ENCODE data around the gene APOBEC3C. TPM values are rescaled to one million over a fixed set of nuclear protein-coding genes. Genes with fewer than 3 reads are reported as not detected.
"Not testable (repeated sequence)": the region's sequence is repeated elsewhere in the genome, so short reads cannot be mapped to it uniquely, and the experiment has no call there.

The APOBEC3C gene
- total and polyA plus RNA-seq, 2 experiments from 2014 or later, result 6.6 to 104 TPM

GRCh38 chr22:39016592-39016991 lies 2.5 kb downstream of the APOBEC3C start:
- Histone ChIP-seq H4K20me1 (ENCODE audit: insufficient read depth) (no peaks in the 10 kb centered on the region), H3F3A (ENCODE audit: insufficient read depth) (peaks cover 9% of the 10 kb centered on the region; the same call in 1 of the 2 replicates), H3K36me3 (ENCODE audit: low read depth) (no peaks in the 10 kb centered on the region), H3K4me1 (ENCODE audit: insufficient read depth) (no peaks in the 10 kb centered on the region), H3K4me3 (no peak overlapping the region), H3K27me3 (replicated peaks; ENCODE audit: insufficient read depth) (no peaks in the 10 kb centered on the region), H3K9me3 (ENCODE audit: low read depth) (no peaks in the 10 kb centered on the region), H3K9me2 (ENCODE audit: insufficient read depth) (no peaks in the 10 kb centered on the region), H3K9ac (no peak overlapping the region), H3K4me2 (ENCODE audit: unreplicated experiment) (no peak overlapping the region), H3K79me2 (ENCODE audit: insufficient read depth) (peaks cover 23% of the 10 kb centered on the region), H3K27ac (no peak overlapping the region), H2AFZ (no peak overlapping the region)
- 96 to 97% methylated on average over 12 to 13 of the region's 13 CpGs for WGBS, 2 experiments (ENCODE audit: low coverage in 1 of 2, low lambda C conversion rate in 2 of 2, missing lambda C conversion rate in 2 of 2)
- in situ Hi-C loops (cut with MboI), result loop anchor here (10.0 to 25.0 kb wide), 2 partner anchors 108 to 296 kb away; partner anchors contain the start of gene RPL3
- TF ChIP-seq EZH2phosphoT487 (IDR thresholded peaks at IDR 0.05; ENCODE audit: insufficient read depth, low read depth), result no peak
- TF ChIP-seq EZH2 (IDR thresholded peaks at IDR 0.05; ENCODE audit: insufficient read depth, poor library complexity, severe bottlenecking), result no peak
- DNase-seq, result no peak

GRCh38 chr22:39017596-39018365 lies 3.7 kb downstream of the APOBEC3C start:
- H3K9me3 ChIP-seq (ENCODE audit: low read depth), result no peaks in the 10 kb centered on the region
- TF ChIP-seq EZH2 (IDR thresholded peaks at IDR 0.05; ENCODE audit: insufficient read depth, poor library complexity, severe bottlenecking) (no peak), EZH2phosphoT487 (IDR thresholded peaks at IDR 0.05; ENCODE audit: insufficient read depth, low read depth) (no peak)
- no peak overlapping the region for H3K9ac ChIP-seq
- H4K20me1 ChIP-seq (ENCODE audit: insufficient read depth), result no peaks in the 10 kb centered on the region
- no peak overlapping the region for H3K4me3 ChIP-seq
- no peaks in the 10 kb centered on the region for H3K9me2 ChIP-seq (ENCODE audit: insufficient read depth)
- no peak for DNase-seq
- no peaks in the 10 kb centered on the region for H3K27me3 ChIP-seq (replicated peaks; ENCODE audit: insufficient read depth)
- no peak overlapping the region for H2AFZ ChIP-seq
- 85 to 91% methylated on average over 17 to 18 of the region's 18 CpGs for WGBS, 2 experiments (ENCODE audit: low coverage in 1 of 2, low lambda C conversion rate in 2 of 2, missing lambda C conversion rate in 2 of 2)
- in situ Hi-C loops (cut with MboI), result loop anchor here (10.0 to 25.0 kb wide), 2 partner anchors 107 to 295 kb away; partner anchors contain the start of gene RPL3
- no peaks in the 10 kb centered on the region for H3K36me3 ChIP-seq (ENCODE audit: low read depth)
- peaks cover 23% of the 10 kb centered on the region for H3K79me2 ChIP-seq (ENCODE audit: insufficient read depth)
- peaks cover 9% of the 10 kb centered on the region; the same call in 1 of the 2 replicates for H3F3A ChIP-seq (ENCODE audit: insufficient read depth)
- no peak overlapping the region for H3K27ac ChIP-seq
- no peak overlapping the region for H3K4me2 ChIP-seq (ENCODE audit: unreplicated experiment)
- H3K4me1 ChIP-seq (ENCODE audit: insufficient read depth), result no peaks in the 10 kb centered on the region

- not testable (repeated sequence) for H2AFZ ChIP-seq; H3K4me2 ChIP-seq (ENCODE audit: unreplicated experiment); H3K9me3 ChIP-seq (ENCODE audit: low read depth); H3K27ac ChIP-seq; H3K4me3 ChIP-seq; H4K20me1 ChIP-seq (ENCODE audit: insufficient read depth); H3K9me2 ChIP-seq (ENCODE audit: insufficient read depth); H3K4me1 ChIP-seq (ENCODE audit: insufficient read depth); H3F3A ChIP-seq (ENCODE audit: insufficient read depth); H3K36me3 ChIP-seq (ENCODE audit: low read depth); H3K27me3 ChIP-seq (replicated peaks; ENCODE audit: insufficient read depth); DNase-seq
- H3K9ac ChIP-seq, result peak overlapping the region; percentile 75; the same call in 1 of the 2 replicates
- H3K79me2 ChIP-seq (ENCODE audit: insufficient read depth), result peaks cover 18% of the 10 kb centered on the region
- 47 to 51% methylated on average over 15 of the region's 15 CpGs for WGBS, 2 experiments (ENCODE audit: low coverage in 1 of 2, low lambda C conversion rate in 2 of 2, missing lambda C conversion rate in 2 of 2)
- in situ Hi-C loops (cut with MboI), result loop anchor here (25.0 kb wide), 1 partner anchor 292 kb away; the partner anchor contains the start of gene RPL3
Observed at GRCh38 chr22:39020021-39020651, 6.1 kb downstream of the APOBEC3C start.

GRCh38 chr22:39021552-39022250 lies 7.6 kb downstream of the APOBEC3C start:
- in situ Hi-C loops (cut with MboI), result loop anchor here (25.0 kb wide), 1 partner anchor 291 kb away; the partner anchor contains the start of gene RPL3
- no peaks in the 10 kb centered on the region for H3K36me3 ChIP-seq (ENCODE audit: low read depth)

More at GRCh38 chr22:39021552-39022250, 7.6 kb downstream of the APOBEC3C start:
- Histone ChIP-seq H3K4me1 (ENCODE audit: insufficient read depth) (no peaks in the 10 kb centered on the region), H3K27ac (no peak overlapping the region), H3K9me3 (ENCODE audit: low read depth) (no peaks in the 10 kb centered on the region), H3F3A (ENCODE audit: insufficient read depth) (peaks cover 9% of the 10 kb centered on the region; the same call in 1 of the 2 replicates), H4K20me1 (ENCODE audit: insufficient read depth) (no peaks in the 10 kb centered on the region), H3K9ac (peak overlapping the region; percentile 75), H3K27me3 (replicated peaks; ENCODE audit: insufficient read depth) (no peaks in the 10 kb centered on the region), H3K4me3 (peak overlapping the region; percentile 67), H2AFZ (peak overlapping the region; percentile 90), H3K4me2 (ENCODE audit: unreplicated experiment) (peak overlapping the region; percentile 80), H3K9me2 (ENCODE audit: insufficient read depth) (no peaks in the 10 kb centered on the region), H3K79me2 (ENCODE audit: insufficient read depth) (peaks cover 4% of the 10 kb centered on the region)
- 28 to 38% methylated on average over 8 to 9 of the region's 9 CpGs for WGBS, 2 experiments (ENCODE audit: low coverage in 1 of 2, low lambda C conversion rate in 2 of 2, missing lambda C conversion rate in 2 of 2)
- DNase-seq, result peak; percentile 5
- no peak for TF ChIP-seq EZH2 (IDR thresholded peaks at IDR 0.05; ENCODE audit: insufficient read depth, poor library complexity, severe bottlenecking)
- TF ChIP-seq EZH2phosphoT487 (IDR thresholded peaks at IDR 0.05; ENCODE audit: insufficient read depth, low read depth), result no peak
